Endothelial cell (in vitro differentiated cells): Measurements from ENCODE around the gene VOPP1. TPM values are rescaled to one million over a fixed set of nuclear protein-coding genes. Genes with fewer than 3 reads are reported as not detected.

Source experiments
- DNase-seq: peaks from one replicate; pipeline ENCODE4 v3.0.0; 2021; ENCODE audit warnings: low spot score
- H3K27ac Mint-ChIP-seq: one replicate; pipeline ENCODE4 v1.8.0; 2021; ENCODE audit warnings: mixed read lengths, inconsistent platforms; ENCODE audit not compliant: unreplicated experiment
- H3K27me3 Mint-ChIP-seq: one replicate; pipeline ENCODE4 v1.8.0; 2021; ENCODE audit warnings: mild to moderate bottlenecking, moderate library complexity, mixed read lengths, inconsistent platforms; ENCODE audit not compliant: unreplicated experiment
- H3K36me3 Mint-ChIP-seq: one replicate; pipeline ENCODE4 v1.8.0; 2021; ENCODE audit warnings: mild to moderate bottlenecking, low read depth, mixed read lengths, inconsistent platforms; ENCODE audit not compliant: unreplicated experiment
- H3K4me1 Mint-ChIP-seq: one replicate; pipeline ENCODE4 v1.8.0; 2021; ENCODE audit warnings: mild to moderate bottlenecking, mixed read lengths, inconsistent platforms; ENCODE audit not compliant: unreplicated experiment
- H3K4me3 Mint-ChIP-seq: one replicate; pipeline ENCODE4 v1.8.0; 2021; ENCODE audit warnings: mild to moderate bottlenecking, mixed read lengths, inconsistent platforms; ENCODE audit not compliant: unreplicated experiment
- H3K9me3 Mint-ChIP-seq: one replicate; pipeline ENCODE4 v1.8.0; 2021; ENCODE audit warnings: mixed read lengths, inconsistent platforms; ENCODE audit not compliant: unreplicated experiment
- total RNA-seq: library from RNA; stranded (reverse); fragmentation: NEBNext Ultra II Directional; extraction: Animal tissue kit (Norgen Biotek cat#: 25700); gene quantifications from one replicate; pipeline ENCODE4 v1.2.1, GENCODE V29; 2021; ENCODE audit not compliant: unreplicated experiment
- TF ChIP-seq, protein P1 (sequence below): fragments of 200-600 bp; sonication (generic); IDR thresholded peaks from one replicate; pipeline ENCODE4 v1.5.0; 2021; ENCODE audit warnings: antibody characterized with exemption; ENCODE audit not compliant: unreplicated experiment

Gene VOPP1
- total RNA-seq, 1 donor from 2014 or later: 54.2 TPM

- no peak overlapping the region for H3K27ac Mint-ChIP-seq
Measured at GRCh38 chr7:55478700-55479099, 93.6 kb downstream of the VOPP1 start.

DNA sequence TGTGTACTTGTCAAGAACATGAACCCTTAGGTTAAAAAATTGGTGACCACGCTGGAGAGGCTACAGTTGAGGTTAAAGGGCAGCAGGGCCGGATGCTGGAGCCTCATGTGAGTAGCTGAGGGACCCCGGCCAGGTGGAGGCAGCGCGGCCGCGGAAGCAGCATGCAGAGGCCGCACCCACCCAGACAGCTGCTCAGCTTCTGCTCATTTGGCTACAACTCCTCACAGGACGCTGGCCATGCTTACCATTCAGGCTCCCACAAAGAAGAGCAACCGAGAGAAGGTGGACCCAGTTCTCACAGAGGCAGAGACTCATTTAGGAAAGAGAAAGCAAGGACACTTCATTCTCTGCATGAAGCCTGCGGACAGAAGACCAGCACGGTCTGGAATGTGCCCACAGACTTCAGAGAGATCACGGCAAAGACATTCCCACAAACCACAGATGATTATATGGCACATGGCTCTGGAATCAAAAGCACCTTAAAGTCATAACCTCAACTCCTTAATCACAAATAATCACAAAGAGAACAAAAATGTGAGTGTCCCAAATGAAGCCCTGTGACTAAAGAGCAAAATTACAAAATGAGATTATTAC, 94.4 kb downstream of the VOPP1 start:
- Mint-ChIP-seq H3K4me3 (no peak overlapping the region), H3K27me3 (peaks cover 2% of the 10 kb centered on the region), H3K27ac (no peak overlapping the region), H3K36me3 (peaks cover 14% of the 10 kb centered on the region), H3K9me3 (no peaks in the 10 kb centered on the region), H3K4me1 (no peaks in the 10 kb centered on the region)
- no peak for DNase-seq
- TF ChIP-seq, protein P1, sequence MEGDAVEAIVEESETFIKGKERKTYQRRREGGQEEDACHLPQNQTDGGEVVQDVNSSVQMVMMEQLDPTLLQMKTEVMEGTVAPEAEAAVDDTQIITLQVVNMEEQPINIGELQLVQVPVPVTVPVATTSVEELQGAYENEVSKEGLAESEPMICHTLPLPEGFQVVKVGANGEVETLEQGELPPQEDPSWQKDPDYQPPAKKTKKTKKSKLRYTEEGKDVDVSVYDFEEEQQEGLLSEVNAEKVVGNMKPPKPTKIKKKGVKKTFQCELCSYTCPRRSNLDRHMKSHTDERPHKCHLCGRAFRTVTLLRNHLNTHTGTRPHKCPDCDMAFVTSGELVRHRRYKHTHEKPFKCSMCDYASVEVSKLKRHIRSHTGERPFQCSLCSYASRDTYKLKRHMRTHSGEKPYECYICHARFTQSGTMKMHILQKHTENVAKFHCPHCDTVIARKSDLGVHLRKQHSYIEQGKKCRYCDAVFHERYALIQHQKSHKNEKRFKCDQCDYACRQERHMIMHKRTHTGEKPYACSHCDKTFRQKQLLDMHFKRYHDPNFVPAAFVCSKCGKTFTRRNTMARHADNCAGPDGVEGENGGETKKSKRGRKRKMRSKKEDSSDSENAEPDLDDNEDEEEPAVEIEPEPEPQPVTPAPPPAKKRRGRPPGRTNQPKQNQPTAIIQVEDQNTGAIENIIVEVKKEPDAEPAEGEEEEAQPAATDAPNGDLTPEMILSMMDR: no peak

More at GRCh38 chr7:55478700-55479099, 93.6 kb downstream of the VOPP1 start:
- Mint-ChIP-seq H3K27me3 (peaks cover 2% of the 10 kb centered on the region), H3K4me1 (no peaks in the 10 kb centered on the region), H3K36me3 (peaks cover 18% of the 10 kb centered on the region), H3K9me3 (no peaks in the 10 kb centered on the region), H3K4me3 (no peak overlapping the region)
- TF ChIP-seq, protein P1: no peak
- DNase-seq: no peak

DNA sequence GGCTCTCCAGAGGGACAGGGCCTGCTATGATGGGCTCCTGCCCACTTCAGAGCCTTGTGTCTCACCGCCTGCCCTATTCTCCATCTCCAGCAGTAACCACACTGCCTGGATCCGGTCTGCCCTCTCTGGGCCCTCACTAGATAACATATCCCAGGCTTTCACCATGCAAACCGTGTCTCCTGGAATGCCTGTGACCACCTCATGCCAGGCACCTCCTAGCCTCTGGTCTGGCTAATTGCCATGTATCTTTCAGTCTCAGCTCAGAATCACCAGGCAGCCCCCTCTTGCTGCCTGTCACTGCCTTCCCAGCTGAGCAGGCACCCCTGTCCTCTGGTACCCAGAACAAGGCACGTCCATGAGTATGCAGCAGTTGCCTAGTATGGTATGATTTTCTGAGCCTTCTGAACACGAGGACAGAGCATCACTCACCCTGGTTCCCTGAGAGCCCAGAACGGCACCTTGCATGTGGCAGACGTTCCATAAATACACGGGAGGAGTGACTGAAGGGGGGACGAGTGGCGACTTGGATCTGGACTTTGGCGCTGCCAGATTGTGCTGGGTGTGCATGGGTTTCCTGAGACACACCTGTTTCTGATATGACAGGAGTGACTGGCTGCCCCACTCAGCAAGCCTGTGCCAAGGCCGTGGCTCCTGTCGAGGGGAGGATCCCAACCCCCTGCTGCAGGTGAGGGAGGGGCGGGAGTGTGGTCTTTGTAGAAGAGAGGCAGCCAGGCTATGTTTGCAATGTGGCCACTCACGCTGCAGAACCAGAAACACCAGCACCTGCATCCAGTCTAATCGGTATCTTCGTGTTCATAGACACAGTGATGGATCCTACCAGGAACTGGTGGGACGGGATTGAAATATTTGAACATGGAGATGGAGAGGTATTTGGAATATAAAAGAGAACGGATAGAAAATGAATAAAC, 95.2 kb downstream of the VOPP1 start:
- Mint-ChIP-seq H3K36me3 (peaks cover 14% of the 10 kb centered on the region), H3K27me3 (peaks cover 2% of the 10 kb centered on the region), H3K4me1 (no peaks in the 10 kb centered on the region), H3K27ac (no peak overlapping the region), H3K4me3 (no peak overlapping the region), H3K9me3 (no peaks in the 10 kb centered on the region)
- TF ChIP-seq, protein P1: no peak
- DNase-seq: no peak

GRCh38 chr7:55475855-55476803, 96.2 kb downstream of the VOPP1 start:
- no peak overlapping the region for H3K27ac Mint-ChIP-seq
- no peaks in the 10 kb centered on the region for H3K9me3 Mint-ChIP-seq
- peaks cover 14% of the 10 kb centered on the region for H3K36me3 Mint-ChIP-seq
- DNase-seq: no peak
- TF ChIP-seq, protein P1: no peak
- H3K4me3 Mint-ChIP-seq: no peak overlapping the region
- peaks cover 2% of the 10 kb centered on the region for H3K27me3 Mint-ChIP-seq
- H3K4me1 Mint-ChIP-seq: no peaks in the 10 kb centered on the region
